IPS-18c (cell line): ENCODE measurements around the gene ANXA2.

ENCODE experiments used
- H3K4me3 ChIP-seq: 2 replicates; pipeline ENCODE4 v1.7.0; 2013; ENCODE audit warnings: low read depth, mild to moderate bottlenecking, low read length, moderate library complexity; ENCODE audit not compliant: insufficient read depth
- H3K9me3 ChIP-seq: one replicate; pipeline ENCODE4 v1.6.1; 2013; ENCODE audit warnings: mild to moderate bottlenecking, low read length, moderate library complexity; ENCODE audit not compliant: control insufficient read depth, insufficient read depth

ANXA2 gene

GRCh38 chr15:60395276-60396011, 2.3 kb downstream of the ANXA2 start:
- H3K9me3 ChIP-seq, result no peaks in the 10 kb centered on the region
- H3K4me3 ChIP-seq, result no peak overlapping the region

- no peaks in the 10 kb centered on the region for H3K9me3 ChIP-seq
- H3K4me3 ChIP-seq, result no peak overlapping the region
Observed at GRCh38 chr15:60394689-60395097, 3.1 kb downstream of the ANXA2 start.

DNA sequence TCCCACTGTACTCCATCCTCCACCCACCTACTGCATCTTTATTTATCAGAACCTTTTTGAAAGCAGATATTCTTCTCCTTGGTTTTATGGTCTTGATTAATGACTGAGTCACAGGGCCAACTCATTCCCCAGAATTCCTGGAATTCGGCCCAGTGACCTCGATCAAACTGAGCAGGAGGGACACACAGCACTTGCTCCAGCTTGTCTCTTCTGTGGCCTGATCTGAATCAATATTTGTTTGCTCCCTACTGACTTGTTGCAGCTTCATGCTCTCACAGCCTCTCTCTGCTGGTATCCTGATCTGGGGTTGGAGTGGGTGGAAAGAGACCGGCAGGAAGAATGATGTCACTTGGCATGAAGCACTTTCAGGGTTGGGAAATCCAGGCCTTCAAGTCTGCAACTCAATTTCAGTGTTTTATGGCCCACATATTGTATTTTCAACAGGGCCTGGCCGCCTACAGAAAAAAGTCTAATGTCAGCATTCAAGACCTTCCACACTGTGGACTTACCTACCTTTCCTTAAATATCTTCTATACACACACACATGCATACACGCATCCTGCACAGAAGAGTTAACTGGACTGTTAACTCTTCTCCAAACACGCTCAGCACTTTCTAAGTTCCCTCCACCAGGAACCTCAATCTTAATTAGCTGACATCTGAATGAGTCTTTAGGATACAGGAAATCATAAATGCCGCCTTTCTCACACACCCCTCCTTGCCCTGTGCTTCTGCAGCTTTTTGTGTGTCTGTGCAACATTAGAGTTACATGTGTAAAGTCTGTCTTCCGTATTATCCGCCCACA, 4.6 kb downstream of the ANXA2 start:
- Histone ChIP-seq H3K4me3 (no peak overlapping the region), H3K9me3 (no peaks in the 10 kb centered on the region)

DNA sequence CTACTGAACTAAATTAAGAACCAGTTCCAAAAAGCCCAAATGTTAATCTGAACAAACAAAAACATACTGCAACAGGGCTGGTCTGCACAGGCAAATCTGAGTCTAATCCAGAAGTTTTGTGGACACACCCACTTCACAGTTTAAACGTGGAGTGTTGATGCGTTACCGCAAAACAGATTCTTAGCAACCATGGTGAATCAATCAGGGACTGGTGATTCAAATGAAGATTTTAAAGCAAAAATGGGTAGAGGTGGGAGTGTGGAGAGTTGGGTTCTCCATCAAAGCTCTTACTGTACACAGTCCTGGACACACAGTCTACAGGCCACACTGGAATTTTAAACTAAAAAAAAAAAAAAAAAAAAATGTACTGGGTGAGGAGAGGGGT, 5.2 kb downstream of the ANXA2 start:
- no peaks in the 10 kb centered on the region for H3K9me3 ChIP-seq
- H3K4me3 ChIP-seq, result no peak overlapping the region

DNA sequence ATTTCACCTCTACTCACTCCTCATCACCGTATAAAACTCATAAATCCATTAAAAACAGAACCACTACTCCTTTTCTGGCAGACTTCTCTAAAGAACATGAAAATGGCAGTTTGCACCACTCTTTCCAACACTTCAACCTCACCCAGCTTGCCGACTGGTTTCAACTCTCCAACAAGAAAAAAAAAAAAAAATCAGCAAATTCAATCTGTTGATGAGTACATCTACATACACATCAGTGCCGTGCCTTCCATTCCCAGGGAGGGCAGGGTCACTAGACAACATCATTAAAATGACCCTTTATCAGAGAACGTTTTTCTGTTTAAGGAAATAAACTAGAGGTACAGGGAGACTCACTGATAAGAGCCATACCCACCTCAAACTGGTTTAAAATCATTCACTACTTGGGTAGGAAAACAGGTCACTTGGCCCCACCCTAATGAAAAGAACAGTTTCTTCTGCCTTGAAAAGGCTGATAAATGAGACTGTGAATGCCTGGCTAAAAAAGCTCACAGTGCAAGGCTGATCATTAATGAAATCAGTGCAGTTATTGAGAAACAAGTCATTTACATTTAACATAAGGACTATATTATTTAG, 6.0 kb downstream of the ANXA2 start:
- Histone ChIP-seq H3K9me3 (no peaks in the 10 kb centered on the region), H3K4me3 (no peak overlapping the region)

DNA sequence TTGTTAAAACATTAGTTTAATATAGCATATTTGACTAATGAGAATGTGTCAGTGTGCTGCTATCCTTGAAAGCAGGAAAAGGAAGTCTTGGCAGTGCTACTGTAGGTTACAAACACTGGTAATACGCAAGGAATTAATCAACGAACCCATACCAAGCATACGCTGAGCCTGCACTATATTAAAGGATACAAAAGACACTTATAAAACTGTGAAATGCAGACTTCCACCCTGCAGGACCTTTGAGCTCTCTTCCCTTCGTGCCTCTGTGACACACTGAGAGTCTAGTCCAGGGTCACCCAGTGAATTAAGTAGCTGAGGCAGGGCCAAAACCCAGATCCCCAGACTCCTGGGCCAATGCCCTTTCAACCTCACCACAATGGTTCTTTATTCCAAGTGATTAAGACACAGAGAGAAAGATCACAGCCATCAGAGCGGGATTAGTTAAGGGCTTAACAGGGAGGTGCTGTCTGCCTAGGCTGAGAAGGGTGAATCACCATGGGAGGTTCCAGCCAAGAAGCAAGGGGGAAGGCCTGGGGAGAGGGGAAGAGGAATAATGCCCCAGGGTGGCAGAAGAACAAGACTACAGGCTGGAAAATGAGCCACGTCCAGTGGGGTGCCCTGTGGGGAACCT, 6.8 kb downstream of the ANXA2 start:
- H3K9me3 ChIP-seq, result no peaks in the 10 kb centered on the region
- H3K4me3 ChIP-seq, result no peak overlapping the region

DNA sequence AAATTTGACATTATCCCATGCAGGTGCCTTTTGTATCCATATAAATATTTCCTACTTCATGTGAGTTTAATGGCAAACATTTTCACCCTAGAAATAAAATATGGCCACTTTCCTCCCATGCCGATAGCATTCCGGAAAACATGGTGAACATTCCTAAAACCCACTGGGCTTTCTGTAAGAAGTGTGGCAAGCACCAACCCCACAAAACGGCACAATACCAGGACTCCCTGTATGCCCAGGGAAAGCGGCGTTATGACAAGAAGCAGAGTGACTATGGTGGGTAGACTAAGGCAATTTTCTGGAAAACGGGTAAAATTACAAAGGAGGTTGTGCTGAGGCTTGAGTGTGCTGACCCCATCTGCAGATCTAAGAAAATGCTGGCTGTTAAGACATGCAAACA, 7.6 kb downstream of the ANXA2 start:
- Histone ChIP-seq H3K9me3 (no peaks in the 10 kb centered on the region), H3K4me3 (no peak overlapping the region)

DNA sequence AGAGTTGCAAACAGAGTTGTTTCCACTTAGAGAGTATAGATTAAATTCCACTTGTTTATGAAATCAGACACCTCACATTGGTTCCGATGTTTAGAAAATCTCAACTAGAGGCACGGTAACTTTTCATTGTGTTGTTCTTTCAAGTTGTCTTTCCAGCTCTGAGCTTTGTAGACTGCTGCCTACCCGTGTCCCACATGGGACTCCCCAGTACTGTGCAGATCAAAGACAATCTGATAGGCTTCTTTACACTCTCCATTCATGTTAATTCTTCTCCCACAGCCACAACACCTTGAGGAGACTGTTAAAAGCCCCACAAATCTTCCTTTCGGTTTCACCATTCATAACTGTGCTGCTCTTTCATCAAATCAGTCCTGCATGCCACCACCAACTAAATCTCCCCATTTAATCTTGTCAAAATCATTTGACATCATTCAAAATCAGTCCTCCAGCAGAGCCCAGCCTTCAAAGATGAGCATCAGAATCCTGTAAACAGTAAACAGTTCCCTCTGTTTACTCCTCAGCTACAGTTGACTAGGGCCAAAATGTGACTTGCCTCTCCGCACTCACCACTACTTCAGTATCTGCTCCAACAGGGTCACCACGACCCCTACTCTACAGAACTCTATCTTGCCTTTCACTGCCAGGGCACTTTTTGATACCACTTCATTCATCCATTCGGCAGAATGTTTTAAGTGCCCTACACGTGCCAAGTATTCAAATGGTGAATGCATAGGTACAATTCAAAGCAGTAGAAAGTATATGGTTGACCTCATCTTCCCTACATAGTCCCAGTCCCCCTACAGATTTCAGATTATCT, 8.3 kb downstream of the ANXA2 start:
- no peak overlapping the region for H3K4me3 ChIP-seq
- H3K9me3 ChIP-seq, result no peaks in the 10 kb centered on the region

DNA sequence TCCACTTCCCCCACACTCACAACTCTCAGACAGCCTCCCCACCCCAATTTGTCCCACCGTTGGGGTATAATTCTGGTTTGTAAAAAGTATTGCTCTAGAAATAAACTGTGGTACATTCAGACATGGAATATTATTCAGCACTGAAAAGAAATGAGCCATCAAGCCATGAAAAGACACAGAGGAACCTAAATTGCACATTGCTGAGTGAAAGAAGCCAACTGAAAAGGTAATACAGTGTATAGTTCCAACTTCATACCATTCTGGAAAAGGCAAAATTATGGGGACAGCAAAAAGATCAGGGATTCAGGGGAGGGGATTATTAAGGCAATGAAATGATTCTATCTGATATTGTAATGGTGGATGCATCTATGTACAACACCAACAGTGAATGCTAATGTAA, 10.5 kb downstream of the ANXA2 start:
- H3K4me3 ChIP-seq, result no peak overlapping the region
- no peaks in the 10 kb centered on the region for H3K9me3 ChIP-seq

DNA sequence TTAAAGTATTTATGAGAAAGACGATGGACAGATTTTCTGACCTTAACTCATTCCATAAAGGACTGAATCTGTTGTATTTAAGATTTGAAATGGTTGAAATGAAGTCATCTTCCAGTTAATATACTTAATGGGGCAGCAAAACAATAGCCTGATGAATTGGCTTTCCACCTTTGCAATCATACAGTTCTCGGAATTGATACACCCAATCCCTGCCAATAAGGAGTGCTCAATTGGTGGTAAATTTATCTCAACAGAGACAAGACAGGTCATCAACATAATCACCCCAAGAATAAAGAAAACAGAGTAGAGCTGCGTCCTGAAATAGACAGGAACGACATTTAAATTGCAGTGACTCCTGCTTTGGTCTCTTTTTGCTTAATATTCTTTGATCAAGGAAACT, 11.2 kb downstream of the ANXA2 start:
- H3K4me3 ChIP-seq, result no peak overlapping the region
- no peaks in the 10 kb centered on the region for H3K9me3 ChIP-seq

- no peak overlapping the region for H3K4me3 ChIP-seq
- H3K9me3 ChIP-seq, result no peaks in the 10 kb centered on the region
Observed at GRCh38 chr15:60385620-60386552, 11.9 kb downstream of the ANXA2 start.

DNA sequence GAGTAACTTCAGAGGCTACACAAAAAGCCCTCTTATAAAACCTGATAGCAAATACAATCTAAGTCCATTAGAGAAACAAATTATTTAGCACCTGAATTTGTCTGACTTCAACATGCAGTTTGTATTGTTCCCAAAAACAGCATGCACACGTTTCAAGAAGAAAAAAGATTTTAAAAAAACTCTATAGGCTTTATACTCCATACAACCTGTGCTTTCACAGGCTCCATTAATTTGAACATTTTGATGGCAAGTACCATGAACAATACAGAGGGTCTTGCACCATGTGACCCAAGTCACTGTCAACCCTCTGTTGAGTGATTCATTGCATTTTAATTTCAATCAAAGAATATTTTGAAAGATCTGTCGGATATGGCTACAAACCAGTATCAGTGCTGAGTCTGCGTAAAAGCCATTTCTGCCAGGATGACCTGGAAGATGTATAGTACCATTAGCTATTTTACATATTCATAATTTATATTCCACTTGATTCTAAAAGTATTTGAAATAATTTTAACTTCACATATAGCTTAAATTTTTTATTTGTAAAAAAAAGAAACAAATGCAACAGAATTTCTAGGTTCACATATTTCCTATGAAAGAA, 13.2 kb downstream of the ANXA2 start:
- H3K4me3 ChIP-seq, result no peak overlapping the region
- H3K9me3 ChIP-seq, result no peaks in the 10 kb centered on the region

DNA sequence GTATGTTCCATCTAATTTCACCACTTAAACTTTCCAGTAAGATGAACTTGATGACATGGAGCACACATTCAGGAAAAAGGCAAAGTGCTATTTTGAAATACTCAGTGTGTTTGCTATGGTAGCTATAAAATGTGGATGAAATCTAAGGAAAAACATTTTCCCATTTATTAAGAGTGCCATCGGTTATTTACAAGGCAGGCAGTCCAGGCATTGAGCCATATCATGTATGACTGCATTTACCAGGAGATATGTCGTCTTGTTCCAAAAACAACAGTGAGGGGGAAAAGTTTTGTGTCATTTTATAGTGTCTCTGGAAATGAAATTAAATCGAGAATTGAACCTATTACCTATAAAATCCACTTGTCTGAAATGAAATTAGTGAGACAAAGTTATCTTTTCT, 13.7 kb downstream of the ANXA2 start:
- Histone ChIP-seq H3K4me3 (no peak overlapping the region), H3K9me3 (no peaks in the 10 kb centered on the region)

- no peak overlapping the region for H3K4me3 ChIP-seq
- no peaks in the 10 kb centered on the region for H3K9me3 ChIP-seq
Observed at GRCh38 chr15:60382773-60383674, 14.8 kb downstream of the ANXA2 start.
